ENCODE measurements around the gene WIPF1. TPM values are rescaled to one million over a fixed set of nuclear protein-coding genes. Genes with fewer than 3 reads are reported as not detected.

WIPF1 gene, protein sequence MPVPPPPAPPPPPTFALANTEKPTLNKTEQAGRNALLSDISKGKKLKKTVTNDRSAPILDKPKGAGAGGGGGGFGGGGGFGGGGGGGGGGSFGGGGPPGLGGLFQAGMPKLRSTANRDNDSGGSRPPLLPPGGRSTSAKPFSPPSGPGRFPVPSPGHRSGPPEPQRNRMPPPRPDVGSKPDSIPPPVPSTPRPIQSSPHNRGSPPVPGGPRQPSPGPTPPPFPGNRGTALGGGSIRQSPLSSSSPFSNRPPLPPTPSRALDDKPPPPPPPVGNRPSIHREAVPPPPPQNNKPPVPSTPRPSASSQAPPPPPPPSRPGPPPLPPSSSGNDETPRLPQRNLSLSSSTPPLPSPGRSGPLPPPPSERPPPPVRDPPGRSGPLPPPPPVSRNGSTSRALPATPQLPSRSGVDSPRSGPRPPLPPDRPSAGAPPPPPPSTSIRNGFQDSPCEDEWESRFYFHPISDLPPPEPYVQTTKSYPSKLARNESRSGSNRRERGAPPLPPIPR
- total RNA-seq: 100 to 1,000 TPM; 107 to 118 TPM
- 10 to 100 TPM; 40.9 to 51.7 TPM for polyA plus RNA-seq
- long read RNA-seq, donor 1, transcript WIPF1-202 (8 exons, 2,003 nt): major isoform, 8 of 51 reads
- long read RNA-seq, donor 1, partial matches to known transcripts: 22 of 51 reads
- long read RNA-seq, donor 1, other reads (novel, unspliced or antisense): 20 of 51 reads
- long read RNA-seq, donor 2, full-length matches to known transcripts: 6 of 48 reads
- long read RNA-seq, donor 2, partial matches to known transcripts: 18 of 48 reads
- long read RNA-seq, donor 2, other reads (novel, unspliced or antisense): 24 of 48 reads

- H3K4me3 ChIP-seq (ENCODE audit: low read length in 2 of 2): no peak within 1 kb of the TSS
- H3K27ac ChIP-seq (ENCODE audit: low read depth in 1 of 2, low read length in 2 of 2): peak within 1 kb of the TSS; percentile 58 to 77
- no peaks in the 10 kb centered on the region for H3K9me3 ChIP-seq (ENCODE audit: control insufficient read depth, low read length)
- DNase-seq: no peak
- H3K27me3 ChIP-seq (ENCODE audit: control insufficient read depth in 1 of 2, insufficient read depth in 2 of 2, low read length in 1 of 2): no peaks in the 10 kb centered on the region
- no peaks in the 10 kb centered on the region for H3K36me3 ChIP-seq (ENCODE audit: control insufficient read depth in 1 of 2, insufficient read depth in 2 of 2, low read length in 1 of 2)
- intact Hi-C loops (cut with DNase I): loop anchor here in 1 of 2 donors (10.0 kb wide), 1 partner anchor 113 kb away; the partner anchor contains the start of gene GPR155
- WGBS, 2 donors: 31 to 34% methylated on average over 6 of the region's 6 CpGs
- ATAC-seq (ENCODE audit: low FRiP score): peak; percentile 45
- H3K4me1 ChIP-seq (ENCODE audit: control insufficient read depth in 1 of 2, insufficient read depth in 2 of 2, low read length in 2 of 2): peaks cover 0 to 3% of the 10 kb centered on the region in 2 donors
Observed at GRCh38 chr2:174597345-174598047, at the start of gene WIPF1. TSS of gene WIPF1 (minus strand) at chr2:174597804. CDS start at chr2:174585573, 12,231 bp downstream.

GRCh38 chr2:174645296-174645695, 47.7 kb upstream of the WIPF1 start:
- H3K27ac ChIP-seq (ENCODE audit: low read depth in 1 of 2, low read length in 2 of 2): no peak overlapping the region
- intact Hi-C loops (cut with DNase I): no loop called here
- no peak overlapping the region for H3K4me3 ChIP-seq (ENCODE audit: low read length in 2 of 2)
- DNase-seq (no peak), ATAC-seq (ENCODE audit: low FRiP score) (no peak)
- 85 to 86% methylated on average over 2 of the region's 2 CpGs for WGBS, 2 donors
- H3K9me3 ChIP-seq (ENCODE audit: control insufficient read depth, low read length): no peaks in the 10 kb centered on the region
- peaks cover 0 to 3% of the 10 kb centered on the region in 2 donors for H3K4me1 ChIP-seq (ENCODE audit: control insufficient read depth in 1 of 2, insufficient read depth in 2 of 2, low read length in 2 of 2)
- H3K27me3 ChIP-seq (ENCODE audit: control insufficient read depth in 1 of 2, insufficient read depth in 2 of 2, low read length in 1 of 2): no peaks in the 10 kb centered on the region
- H3K36me3 ChIP-seq (ENCODE audit: control insufficient read depth in 1 of 2, insufficient read depth in 2 of 2, low read length in 1 of 2): no peaks in the 10 kb centered on the region

- no peak overlapping the region for H3K4me3 ChIP-seq (ENCODE audit: low read length in 2 of 2)
- no peak for DNase-seq
- no peaks in the 10 kb centered on the region for H3K9me3 ChIP-seq (ENCODE audit: control insufficient read depth, low read length)
- 97 to 99% methylated on average over 1 of the region's 1 CpG for WGBS, 2 donors
- ATAC-seq (ENCODE audit: low FRiP score): no peak
- intact Hi-C loops (cut with DNase I): no loop called here
- H3K4me1 ChIP-seq (ENCODE audit: control insufficient read depth in 1 of 2, insufficient read depth in 2 of 2, low read length in 2 of 2): peaks cover 0 to 3% of the 10 kb centered on the region in 2 donors
- no peak overlapping the region for H3K27ac ChIP-seq (ENCODE audit: low read depth in 1 of 2, low read length in 2 of 2)
- no peaks in the 10 kb centered on the region for H3K27me3 ChIP-seq (ENCODE audit: control insufficient read depth in 1 of 2, insufficient read depth in 2 of 2, low read length in 1 of 2)
- no peaks in the 10 kb centered on the region for H3K36me3 ChIP-seq (ENCODE audit: control insufficient read depth in 1 of 2, insufficient read depth in 2 of 2, low read length in 1 of 2)
Observed at GRCh38 chr2:174644406-174644805, 46.8 kb upstream of the WIPF1 start.

DNA sequence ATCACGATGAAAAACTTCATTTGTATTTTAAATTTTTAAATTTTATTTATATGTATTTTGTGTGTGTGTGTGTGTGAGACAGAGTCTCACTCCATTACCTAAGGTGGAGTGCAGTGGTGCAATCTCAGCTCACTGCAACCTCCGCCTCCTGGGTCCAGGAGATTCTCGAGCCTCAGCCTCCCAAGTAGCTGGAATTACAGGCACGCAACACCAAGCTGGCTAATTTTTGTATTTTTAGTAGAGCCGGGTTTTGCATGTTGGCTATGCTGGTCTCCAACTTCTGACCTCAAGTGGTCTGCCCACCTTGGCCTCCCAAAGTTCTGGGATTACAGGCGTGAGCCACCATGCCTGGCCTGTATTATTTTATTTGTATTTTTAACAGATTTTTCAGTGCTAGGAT, 45.8 kb upstream of the WIPF1 start:
- H3K27ac ChIP-seq (ENCODE audit: low read depth in 1 of 2, low read length in 2 of 2): no peak overlapping the region
- H3K36me3 ChIP-seq (ENCODE audit: control insufficient read depth in 1 of 2, insufficient read depth in 2 of 2, low read length in 1 of 2): no peaks in the 10 kb centered on the region
- H3K9me3 ChIP-seq (ENCODE audit: control insufficient read depth, low read length): no peaks in the 10 kb centered on the region
- no peak overlapping the region for H3K4me3 ChIP-seq (ENCODE audit: low read length in 2 of 2)
- 96 to 99% methylated on average over 6 of the region's 6 CpGs for WGBS, 2 donors
- peaks cover 0 to 3% of the 10 kb centered on the region in 2 donors for H3K4me1 ChIP-seq (ENCODE audit: control insufficient read depth in 1 of 2, insufficient read depth in 2 of 2, low read length in 2 of 2)
- DNase-seq: no peak
- no peak for ATAC-seq (ENCODE audit: low FRiP score)
- no peaks in the 10 kb centered on the region for H3K27me3 ChIP-seq (ENCODE audit: control insufficient read depth in 1 of 2, insufficient read depth in 2 of 2, low read length in 1 of 2)
- intact Hi-C loops (cut with DNase I): no loop called here

- H3K27ac ChIP-seq (ENCODE audit: low read depth in 1 of 2, low read length in 2 of 2): no peak overlapping the region
- intact Hi-C loops (cut with DNase I): no loop called here
- 94 to 99% methylated on average over 1 of the region's 1 CpG for WGBS, 2 donors
- H3K4me1 ChIP-seq (ENCODE audit: control insufficient read depth in 1 of 2, insufficient read depth in 2 of 2, low read length in 2 of 2): peaks cover 2 to 5% of the 10 kb centered on the region in 2 donors
- DNase-seq (no peak), ATAC-seq (ENCODE audit: low FRiP score) (no peak)
- H3K9me3 ChIP-seq (ENCODE audit: control insufficient read depth, low read length): no peaks in the 10 kb centered on the region
- H3K4me3 ChIP-seq (ENCODE audit: low read length in 2 of 2): no peak overlapping the region
- no peaks in the 10 kb centered on the region for H3K27me3 ChIP-seq (ENCODE audit: control insufficient read depth in 1 of 2, insufficient read depth in 2 of 2, low read length in 1 of 2)
- H3K36me3 ChIP-seq (ENCODE audit: control insufficient read depth in 1 of 2, insufficient read depth in 2 of 2, low read length in 1 of 2): no peaks in the 10 kb centered on the region
Observed at GRCh38 chr2:174641168-174641567, 43.6 kb upstream of the WIPF1 start.

DNA sequence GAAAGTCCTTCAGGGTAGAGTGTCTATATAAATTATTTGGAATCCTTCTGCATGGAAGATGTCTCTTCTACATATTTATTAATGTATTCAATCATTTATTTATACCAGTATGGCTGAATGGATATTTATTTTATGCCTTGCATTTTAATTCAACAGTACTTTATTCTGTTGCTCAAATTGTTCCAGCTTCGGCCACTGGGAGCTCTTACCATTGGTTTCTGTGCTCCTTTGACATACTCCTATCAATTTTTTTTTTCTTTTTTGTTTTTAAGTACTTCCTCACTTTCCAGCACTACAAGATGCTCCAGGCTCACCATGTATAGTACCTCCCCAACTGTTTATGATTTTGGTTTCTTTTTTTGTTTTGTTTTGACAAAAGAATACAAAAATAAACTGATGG, 39.4 kb upstream of the WIPF1 start:
- no peaks in the 10 kb centered on the region for H3K36me3 ChIP-seq (ENCODE audit: control insufficient read depth in 1 of 2, insufficient read depth in 2 of 2, low read length in 1 of 2)
- intact Hi-C loops (cut with DNase I): no loop called here
- H3K27me3 ChIP-seq (ENCODE audit: control insufficient read depth in 1 of 2, insufficient read depth in 2 of 2, low read length in 1 of 2): no peaks in the 10 kb centered on the region
- H3K4me3 ChIP-seq (ENCODE audit: low read length in 2 of 2): no peak overlapping the region
- 88 to 93% methylated on average over 1 of the region's 1 CpG for WGBS, 2 donors
- no peak for ATAC-seq (ENCODE audit: low FRiP score)
- no peak overlapping the region for H3K27ac ChIP-seq (ENCODE audit: low read depth in 1 of 2, low read length in 2 of 2)
- peaks cover 5 to 18% of the 10 kb centered on the region in 2 donors for H3K4me1 ChIP-seq (ENCODE audit: control insufficient read depth in 1 of 2, insufficient read depth in 2 of 2, low read length in 2 of 2)
- no peaks in the 10 kb centered on the region for H3K9me3 ChIP-seq (ENCODE audit: control insufficient read depth, low read length)
- no peak for DNase-seq

DNA sequence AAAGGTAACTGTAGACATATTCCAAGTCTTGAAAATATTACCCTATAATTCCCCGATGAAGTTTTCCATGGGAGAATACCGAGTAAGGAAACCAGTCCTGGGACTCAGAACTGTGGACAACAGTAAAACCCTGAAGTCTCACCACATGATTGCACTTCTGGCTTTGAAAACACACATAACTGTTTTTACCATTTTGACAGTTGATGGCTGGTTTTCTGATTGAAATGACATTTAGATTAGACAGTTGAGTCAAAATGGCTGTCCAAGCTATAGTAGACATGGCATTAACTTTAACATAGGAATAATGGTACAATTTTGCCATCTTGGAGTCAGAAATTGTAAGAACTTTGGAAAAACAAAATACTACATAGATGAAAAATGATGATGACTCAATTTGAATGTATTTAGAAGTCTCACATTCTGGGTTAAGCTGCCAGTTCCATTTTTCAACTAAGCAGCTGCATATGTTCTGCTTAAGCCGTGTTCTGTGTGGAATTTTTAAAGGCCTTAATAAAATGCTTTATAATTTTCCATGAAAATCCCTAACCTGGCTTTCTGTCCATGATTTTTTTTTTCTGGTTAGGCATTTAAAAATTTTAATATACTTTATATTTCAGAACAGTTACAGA, 38.3 kb upstream of the WIPF1 start:
- WGBS, 2 donors: 49 to 57% methylated on average over 3 of the region's 3 CpGs
- ATAC-seq (ENCODE audit: low FRiP score) (no peak), DNase-seq (no peak)
- Histone ChIP-seq H3K4me3 (ENCODE audit: low read length in 2 of 2) (no peak overlapping the region), H3K4me1 (ENCODE audit: control insufficient read depth in 1 of 2, insufficient read depth in 2 of 2, low read length in 2 of 2) (peaks cover 6 to 25% of the 10 kb centered on the region in 2 donors), H3K27me3 (ENCODE audit: control insufficient read depth in 1 of 2, insufficient read depth in 2 of 2, low read length in 1 of 2) (no peaks in the 10 kb centered on the region), H3K9me3 (ENCODE audit: control insufficient read depth, low read length) (no peaks in the 10 kb centered on the region), H3K27ac (ENCODE audit: low read depth in 1 of 2, low read length in 2 of 2) (no peak overlapping the region), H3K36me3 (ENCODE audit: control insufficient read depth in 1 of 2, insufficient read depth in 2 of 2, low read length in 1 of 2) (no peaks in the 10 kb centered on the region)
- intact Hi-C loops (cut with DNase I): no loop called here

GRCh38 chr2:174635015-174635593, 37.5 kb upstream of the WIPF1 start:
- Histone ChIP-seq H3K4me1 (ENCODE audit: control insufficient read depth in 1 of 2, insufficient read depth in 2 of 2, low read length in 2 of 2) (peaks cover 8 to 32% of the 10 kb centered on the region in 2 donors), H3K4me3 (ENCODE audit: low read length in 2 of 2) (no peak overlapping the region), H3K36me3 (ENCODE audit: control insufficient read depth in 1 of 2, insufficient read depth in 2 of 2, low read length in 1 of 2) (no peaks in the 10 kb centered on the region), H3K9me3 (ENCODE audit: control insufficient read depth, low read length) (no peaks in the 10 kb centered on the region), H3K27ac (ENCODE audit: low read depth in 1 of 2, low read length in 2 of 2) (no peak overlapping the region), H3K27me3 (ENCODE audit: control insufficient read depth in 1 of 2, insufficient read depth in 2 of 2, low read length in 1 of 2) (no peaks in the 10 kb centered on the region)
- WGBS, 2 donors: 88% methylated on average over 3 of the region's 3 CpGs
- peak; percentile 57 for ATAC-seq (ENCODE audit: low FRiP score)
- intact Hi-C loops (cut with DNase I): no loop called here
- DNase-seq: no peak

All from aorta (tissue), 5 donors.